Ovary (tissue), 3 donors: ENCODE measurements around the gene SHLD1.

Experiments
- CTCF ChIP-seq, 3 donors: fragments of 450-650 bp in 2 of 3; fragments of 200-600 bp in 1 of 3; IDR thresholded peaks; one replicate each; pipeline versions ENCODE4 v1.5.1 to v1.8.0; 2016 to 2022; ENCODE audit warnings: antibody characterized with exemption in 3 of 3, mild to moderate bottlenecking in 1 of 3
- EP300 ChIP-seq: sonication (generic); formaldehyde crosslinking; IDR thresholded peaks from one replicate; pipeline ENCODE4 v1.6.1; 2017; ENCODE audit warnings: antibody characterized with exemption
- donor health status: DM: no; HTN: no; CAD: no.

GRCh38 chr20:5789827-5790226 lies 39.6 kb downstream of the SHLD1 start:
- TF ChIP-seq CTCF (IDR thresholded peaks at IDR 0.05) = no peak
- no peak for TF ChIP-seq EP300
